Measurements from ENCODE around the gene RPAIN. TPM values are rescaled to one million over a fixed set of nuclear protein-coding genes. Genes with fewer than 3 reads are reported as not detected.

RPAIN gene
- total and polyA plus RNA-seq, 2 donors from 2014 or later: 34.0 to 36.1 TPM

DNA sequence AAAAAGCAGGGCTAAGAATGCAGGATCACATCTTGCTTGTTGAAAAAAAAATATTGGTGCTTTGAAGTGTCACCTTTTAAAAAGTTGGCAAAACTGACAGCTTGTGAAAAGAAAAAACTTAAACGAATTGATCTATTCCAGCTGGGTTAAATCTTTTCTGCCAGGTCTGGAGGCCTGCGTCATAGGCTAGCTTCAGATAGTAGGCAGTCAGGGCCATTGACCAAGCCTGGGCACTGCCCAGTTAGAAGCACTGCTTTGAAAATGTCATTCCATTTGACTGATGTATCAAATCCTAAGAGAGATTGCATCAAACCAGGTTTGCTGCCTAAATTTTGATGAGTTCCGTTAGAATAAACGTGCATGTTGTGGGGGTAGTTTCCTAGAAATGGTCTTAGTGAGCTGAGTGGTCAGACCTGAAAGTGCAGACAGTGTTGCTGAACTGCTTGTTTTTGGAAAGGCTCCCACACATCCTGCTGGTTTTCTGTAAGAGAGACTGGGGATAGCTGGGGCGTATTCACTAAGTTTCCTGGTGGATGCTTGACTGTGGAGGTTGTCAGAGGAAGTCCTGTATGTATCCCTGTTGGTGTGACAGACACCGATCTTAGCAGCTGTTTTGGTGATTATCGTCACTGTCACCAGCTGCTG is 39.4 kb upstream of the RPAIN start:
- intact Hi-C loops (cut with DNase I): no loop called here
- DNase-seq: no peak
- Histone ChIP-seq H3K27ac (ENCODE audit: low read depth in 2 of 2, low read length in 2 of 2) (no peak overlapping the region), H3K4me1 (ENCODE audit: control insufficient read depth in 2 of 3, insufficient read depth in 2 of 3, low read depth in 1 of 3, low read length in 3 of 3) (no peaks in the 10 kb centered on the region), H3K4me3 (ENCODE audit: low read length in 3 of 3) (no peak overlapping the region), H3K9me3 (ENCODE audit: control insufficient read depth in 2 of 3, insufficient read depth in 1 of 3, low read length in 3 of 3) (no peaks in the 10 kb centered on the region), H3K9ac (ENCODE audit: low read length in 3 of 3) (no peak overlapping the region), H3K27me3 (ENCODE audit: control insufficient read depth, insufficient read depth, low read length) (no peaks in the 10 kb centered on the region), H3K36me3 (ENCODE audit: control insufficient read depth in 2 of 3, insufficient read depth in 3 of 3, low read length in 3 of 3) (peaks cover 19 to 60% (median 53%) of the 10 kb centered on the region in 3 donors)
- TF ChIP-seq, protein P1, sequence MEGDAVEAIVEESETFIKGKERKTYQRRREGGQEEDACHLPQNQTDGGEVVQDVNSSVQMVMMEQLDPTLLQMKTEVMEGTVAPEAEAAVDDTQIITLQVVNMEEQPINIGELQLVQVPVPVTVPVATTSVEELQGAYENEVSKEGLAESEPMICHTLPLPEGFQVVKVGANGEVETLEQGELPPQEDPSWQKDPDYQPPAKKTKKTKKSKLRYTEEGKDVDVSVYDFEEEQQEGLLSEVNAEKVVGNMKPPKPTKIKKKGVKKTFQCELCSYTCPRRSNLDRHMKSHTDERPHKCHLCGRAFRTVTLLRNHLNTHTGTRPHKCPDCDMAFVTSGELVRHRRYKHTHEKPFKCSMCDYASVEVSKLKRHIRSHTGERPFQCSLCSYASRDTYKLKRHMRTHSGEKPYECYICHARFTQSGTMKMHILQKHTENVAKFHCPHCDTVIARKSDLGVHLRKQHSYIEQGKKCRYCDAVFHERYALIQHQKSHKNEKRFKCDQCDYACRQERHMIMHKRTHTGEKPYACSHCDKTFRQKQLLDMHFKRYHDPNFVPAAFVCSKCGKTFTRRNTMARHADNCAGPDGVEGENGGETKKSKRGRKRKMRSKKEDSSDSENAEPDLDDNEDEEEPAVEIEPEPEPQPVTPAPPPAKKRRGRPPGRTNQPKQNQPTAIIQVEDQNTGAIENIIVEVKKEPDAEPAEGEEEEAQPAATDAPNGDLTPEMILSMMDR (IDR thresholded peaks at IDR 0.05; ENCODE audit: borderline replicate concordance, extremely low read depth, insufficient read depth): no peak
- no peak for FAIRE-seq

GRCh38 chr17:5381542-5381941 is 38.4 kb upstream of the RPAIN start:
- DNase-seq: no peak
- TF ChIP-seq, protein P1 (IDR thresholded peaks at IDR 0.05; ENCODE audit: borderline replicate concordance, extremely low read depth, insufficient read depth): no peak
- no peaks in the 10 kb centered on the region for H3K4me1 ChIP-seq (ENCODE audit: control insufficient read depth in 2 of 3, insufficient read depth in 2 of 3, low read depth in 1 of 3, low read length in 3 of 3)

GRCh38 chr17:5391678-5392077 is 28.3 kb upstream of the RPAIN start:
- no peaks in the 10 kb centered on the region for H3K27me3 ChIP-seq (ENCODE audit: control insufficient read depth, insufficient read depth, low read length)
- H3K9me3 ChIP-seq (ENCODE audit: control insufficient read depth in 2 of 3, insufficient read depth in 1 of 3, low read length in 3 of 3): no peaks in the 10 kb centered on the region
- no peak overlapping the region for H3K4me3 ChIP-seq (ENCODE audit: low read length in 3 of 3)
- H3K27ac ChIP-seq (ENCODE audit: low read depth in 2 of 2, low read length in 2 of 2): no peak overlapping the region
- DNase-seq: no peak
- intact Hi-C loops (cut with DNase I): no loop called here
- no peaks in the 10 kb centered on the region for H3K4me1 ChIP-seq (ENCODE audit: control insufficient read depth in 2 of 3, insufficient read depth in 2 of 3, low read depth in 1 of 3, low read length in 3 of 3)
- peaks cover 6 to 70% (median 47%) of the 10 kb centered on the region in 3 donors for H3K36me3 ChIP-seq (ENCODE audit: control insufficient read depth in 2 of 3, insufficient read depth in 3 of 3, low read length in 3 of 3)
- no peak overlapping the region for H3K9ac ChIP-seq (ENCODE audit: low read length in 3 of 3)
- TF ChIP-seq, protein P1 (IDR thresholded peaks at IDR 0.05; ENCODE audit: borderline replicate concordance, extremely low read depth, insufficient read depth): no peak
- FAIRE-seq: no peak

More at GRCh38 chr17:5381542-5381941, 38.4 kb upstream of the RPAIN start:
- H3K4me3 ChIP-seq (ENCODE audit: low read length in 3 of 3): no peak overlapping the region
- intact Hi-C loops (cut with DNase I): no loop called here
- H3K9ac ChIP-seq (ENCODE audit: low read length in 3 of 3): no peak overlapping the region
- H3K36me3 ChIP-seq (ENCODE audit: control insufficient read depth in 2 of 3, insufficient read depth in 3 of 3, low read length in 3 of 3): peaks cover 19 to 65% (median 62%) of the 10 kb centered on the region in 3 donors
- H3K9me3 ChIP-seq (ENCODE audit: control insufficient read depth in 2 of 3, insufficient read depth in 1 of 3, low read length in 3 of 3): no peaks in the 10 kb centered on the region
- no peak overlapping the region for H3K27ac ChIP-seq (ENCODE audit: low read depth in 2 of 2, low read length in 2 of 2)
- FAIRE-seq: no peak
- no peaks in the 10 kb centered on the region for H3K27me3 ChIP-seq (ENCODE audit: control insufficient read depth, insufficient read depth, low read length)
